Middle frontal gyrus (tissue), 1 donor: ENCODE measurements around the gene FNDC8.
"Not testable (repeated sequence)": the region's sequence is repeated elsewhere in the genome, so short reads cannot be mapped to it uniquely, and the experiment has no call there.

Experiments
- DNase-seq: peaks from one replicate; pipeline ENCODE4 v3.0.0-alpha.2; 2015; ENCODE audit warnings: low spot score; ENCODE audit errors: extremely low spot score

The FNDC8 gene

DNA sequence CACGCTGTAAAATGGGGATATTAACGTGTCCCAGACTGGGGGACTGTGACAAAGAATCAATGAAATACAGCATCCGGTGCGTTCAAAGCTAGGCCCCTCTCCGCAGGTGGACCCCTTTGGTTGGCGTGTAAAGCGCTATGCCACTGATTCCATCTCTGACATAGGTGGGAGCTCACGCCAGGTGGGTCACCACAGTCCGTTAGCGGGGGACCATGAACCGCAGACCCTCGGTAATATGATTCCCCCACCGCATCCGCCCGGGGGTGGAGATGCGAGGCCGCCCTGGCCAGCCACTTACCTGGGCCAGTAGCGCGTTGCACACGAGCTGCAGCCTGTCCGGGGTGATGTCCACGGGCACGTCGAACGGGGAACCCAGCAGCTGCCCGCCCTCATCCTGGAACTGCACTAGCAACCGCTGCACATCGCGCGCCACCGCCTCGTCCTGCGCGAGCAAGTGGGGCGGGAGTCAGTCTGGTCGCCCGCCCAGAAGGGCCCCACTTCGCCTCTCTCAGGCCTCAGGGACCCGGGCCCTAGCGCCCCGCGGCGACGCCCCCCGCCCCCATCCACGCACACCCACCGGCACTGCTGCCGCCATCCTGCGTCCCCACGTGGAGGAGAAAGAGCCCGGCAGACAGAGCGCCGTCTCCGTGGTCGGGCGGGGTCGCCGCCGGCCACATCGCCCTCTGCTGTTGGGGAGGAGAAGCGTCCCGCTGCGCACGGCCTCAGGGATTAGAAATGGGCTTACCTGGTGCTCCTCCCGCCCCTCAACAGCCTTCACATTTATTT lies 20.5 kb downstream of the FNDC8 start, which contains the start of gene NLE1:
Gene NLE1 (minus strand): TSS at position 623 of the 786 bp plus-strand sequence. CDS start 28 bp downstream, at position 595.
- DNase-seq, result peak; percentile 51

DNA sequence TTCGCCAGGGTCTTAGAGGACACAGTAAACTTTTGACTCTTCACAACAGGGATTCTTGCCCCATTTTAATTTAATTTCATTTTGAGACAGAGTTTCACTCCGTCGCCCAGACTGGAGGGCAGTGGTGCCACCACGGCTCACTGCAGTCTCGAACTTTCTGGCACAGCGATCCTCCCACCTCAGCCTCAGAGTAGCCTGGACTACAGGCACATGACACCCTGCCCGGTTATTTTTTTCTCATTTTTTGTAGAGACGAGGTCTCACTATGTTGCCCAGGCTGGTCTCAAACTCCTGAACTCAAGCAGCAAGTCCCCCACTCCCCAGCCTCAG lies 21.0 kb downstream of the FNDC8 start:
- no peak for DNase-seq

DNA sequence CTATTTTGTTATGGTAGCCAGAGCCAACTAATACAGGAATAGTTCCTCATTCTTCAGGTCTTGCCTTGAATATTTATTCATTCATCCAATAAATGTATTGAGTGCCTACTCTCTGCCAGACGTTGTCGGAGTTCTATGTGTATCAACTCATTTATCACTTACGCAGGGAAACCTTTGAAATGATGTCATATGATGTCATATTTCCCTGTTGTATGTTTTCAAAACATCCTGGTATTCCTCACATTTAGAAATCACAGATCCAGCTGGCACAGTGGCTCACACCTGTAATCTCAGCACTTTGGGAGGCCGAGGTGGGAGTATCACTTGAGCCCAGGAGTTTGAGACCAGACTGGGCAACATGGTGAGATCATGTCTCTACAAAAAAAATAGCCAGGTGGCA lies 23.4 kb downstream of the FNDC8 start:
- no peak for DNase-seq

DNA sequence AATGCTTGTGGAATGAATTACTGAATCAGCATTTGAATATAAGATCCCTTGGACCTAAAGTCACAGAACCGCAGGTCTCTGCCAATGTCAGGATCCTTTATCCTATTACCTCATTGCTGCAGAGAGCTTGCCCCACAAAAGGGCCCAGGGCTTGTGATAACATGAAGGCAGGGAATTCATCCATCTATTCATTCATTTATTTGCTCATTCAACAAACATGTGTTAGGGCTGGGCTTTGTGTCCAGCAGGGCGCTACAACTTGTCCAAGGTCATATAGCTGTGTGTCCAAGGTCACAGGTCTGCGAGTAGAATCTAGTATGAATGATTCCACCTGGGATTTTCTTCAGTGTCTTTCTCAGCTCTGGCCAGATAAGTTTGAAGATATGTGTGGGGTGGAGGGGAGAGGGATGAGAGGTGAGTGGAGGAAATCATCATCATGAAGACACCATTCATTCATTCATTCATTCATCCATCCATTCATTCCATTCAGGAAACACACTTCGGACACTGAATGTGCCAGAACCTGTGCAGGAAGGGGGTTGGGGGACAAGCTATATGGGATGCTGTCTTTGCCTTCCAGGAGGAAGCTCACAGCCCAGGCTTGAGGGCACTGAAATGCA lies 24.9 kb downstream of the FNDC8 start:
- DNase-seq, result no peak

DNA sequence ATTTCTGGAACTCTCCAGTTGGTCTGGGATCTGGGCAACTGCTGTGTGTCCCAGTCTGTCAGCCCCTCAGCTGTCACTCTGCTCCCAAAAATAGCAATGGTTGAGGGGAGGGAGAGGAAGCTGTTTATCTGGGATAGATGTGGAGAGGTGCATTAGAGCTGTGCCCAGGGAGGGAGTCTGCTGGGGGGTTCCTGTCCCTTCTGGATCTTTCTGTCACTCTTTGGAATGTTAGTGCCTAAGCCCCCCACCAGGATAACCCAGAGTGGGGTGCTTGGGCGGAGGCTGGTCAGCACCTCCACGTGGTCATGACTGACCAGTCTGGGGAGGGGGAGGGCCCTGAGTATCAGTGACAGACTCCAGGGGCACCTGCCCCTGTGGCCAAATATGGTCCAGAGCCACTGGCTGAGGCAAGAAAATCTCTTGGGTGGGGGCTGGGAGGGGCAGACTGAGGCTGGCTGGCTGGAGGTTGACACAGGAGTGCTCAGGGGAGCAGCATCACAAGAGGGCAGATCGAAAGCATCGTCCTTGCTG lies 26.0 kb downstream of the FNDC8 start, which contains the start of gene UNC45B:
Gene UNC45B (plus strand): TSS at position 443 of the 531 bp plus-strand sequence. CDS start 447 bp downstream, outside the sequence.
- no peak for DNase-seq

DNA sequence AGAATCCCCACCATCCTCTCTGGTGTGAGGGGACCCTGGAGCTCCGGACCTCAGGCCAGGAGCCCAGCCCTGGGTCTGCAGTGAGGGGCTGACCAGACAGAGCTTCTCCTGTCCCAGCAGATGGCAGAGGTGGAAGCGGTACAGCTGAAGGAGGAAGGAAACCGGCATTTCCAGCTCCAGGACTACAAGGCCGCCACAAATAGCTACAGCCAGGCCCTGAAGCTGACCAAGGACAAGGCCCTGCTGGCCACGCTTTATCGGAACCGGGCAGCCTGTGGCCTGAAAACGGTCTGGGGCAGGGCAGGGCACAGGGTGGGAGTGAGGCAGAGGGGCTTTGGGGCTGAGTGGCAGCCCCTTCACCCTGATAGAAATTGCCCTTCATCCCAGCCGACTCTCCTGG lies 26.7 kb downstream of the FNDC8 start:
- DNase-seq, result no peak

DNA sequence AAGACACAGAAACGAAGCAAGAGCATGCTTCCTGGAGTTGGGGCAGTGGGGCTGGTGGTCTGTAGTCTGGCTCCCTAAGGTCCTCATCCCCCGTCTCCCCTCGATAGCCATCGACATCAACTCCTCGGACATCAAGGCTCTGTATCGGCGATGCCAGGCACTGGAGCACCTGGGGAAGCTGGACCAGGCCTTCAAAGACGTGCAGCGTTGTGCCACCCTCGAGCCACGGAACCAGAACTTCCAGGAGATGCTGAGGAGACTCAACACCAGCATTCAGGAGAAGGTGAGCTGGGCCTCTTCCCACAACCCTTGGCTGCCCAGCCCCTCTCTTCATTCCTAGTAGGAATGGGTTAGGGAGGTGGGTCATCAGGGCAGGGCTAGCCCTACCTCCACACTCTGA lies 28.5 kb downstream of the FNDC8 start:
- DNase-seq, result no peak

DNA sequence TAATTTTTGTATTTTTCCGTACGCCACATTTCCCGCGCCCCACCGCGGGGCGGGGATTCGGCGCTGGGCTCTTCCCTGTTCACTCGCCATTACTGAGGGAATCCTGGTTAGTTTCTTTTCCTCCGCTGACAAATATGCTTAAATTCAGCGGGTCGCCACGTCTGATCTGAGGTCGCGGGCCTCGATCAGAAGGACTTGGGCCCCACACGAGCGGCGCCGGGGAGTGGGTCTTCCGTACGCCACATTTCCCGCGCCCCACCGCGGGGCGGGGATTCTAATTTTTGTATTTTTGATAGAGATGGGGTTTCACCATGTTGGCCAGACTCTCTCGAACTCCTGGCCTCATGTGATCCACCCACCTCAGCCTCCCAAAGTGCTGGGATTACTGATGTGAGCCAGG lies 29.7 kb downstream of the FNDC8 start:
- not testable (repeated sequence) for DNase-seq

DNA sequence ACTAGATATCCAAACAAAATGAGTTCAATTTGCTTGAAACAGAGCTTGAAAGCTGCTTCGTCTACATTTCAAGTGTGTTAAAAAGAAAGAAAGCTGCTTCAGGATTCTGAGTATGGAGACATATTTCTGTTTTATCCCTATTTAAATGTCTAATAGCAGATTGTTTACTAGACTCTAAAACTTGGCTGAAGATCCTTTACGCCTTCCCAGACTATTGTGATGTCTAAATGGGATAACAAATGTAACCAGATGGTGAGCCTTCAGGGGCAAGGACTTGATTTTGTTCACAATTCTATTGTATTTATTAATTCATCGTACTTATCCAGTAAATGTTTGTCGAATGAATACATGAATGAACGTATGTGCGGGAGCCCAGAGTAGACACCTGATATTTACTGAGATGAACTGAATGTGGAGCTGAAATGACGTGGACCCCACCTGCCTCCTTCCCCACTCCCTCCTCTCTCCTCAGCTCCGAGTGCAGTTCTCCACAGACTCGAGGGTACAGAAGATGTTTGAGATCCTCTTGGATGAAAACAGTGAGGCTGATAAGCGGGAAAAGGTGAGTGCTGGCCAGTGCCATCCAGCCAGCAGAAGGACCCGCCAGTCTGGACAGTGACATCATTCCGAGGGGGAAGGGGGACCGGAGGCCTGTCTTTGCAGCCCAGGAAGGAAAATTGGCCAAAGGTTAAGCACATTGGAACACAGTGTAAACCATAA lies 31.2 kb downstream of the FNDC8 start:
- DNase-seq, result no peak

DNA sequence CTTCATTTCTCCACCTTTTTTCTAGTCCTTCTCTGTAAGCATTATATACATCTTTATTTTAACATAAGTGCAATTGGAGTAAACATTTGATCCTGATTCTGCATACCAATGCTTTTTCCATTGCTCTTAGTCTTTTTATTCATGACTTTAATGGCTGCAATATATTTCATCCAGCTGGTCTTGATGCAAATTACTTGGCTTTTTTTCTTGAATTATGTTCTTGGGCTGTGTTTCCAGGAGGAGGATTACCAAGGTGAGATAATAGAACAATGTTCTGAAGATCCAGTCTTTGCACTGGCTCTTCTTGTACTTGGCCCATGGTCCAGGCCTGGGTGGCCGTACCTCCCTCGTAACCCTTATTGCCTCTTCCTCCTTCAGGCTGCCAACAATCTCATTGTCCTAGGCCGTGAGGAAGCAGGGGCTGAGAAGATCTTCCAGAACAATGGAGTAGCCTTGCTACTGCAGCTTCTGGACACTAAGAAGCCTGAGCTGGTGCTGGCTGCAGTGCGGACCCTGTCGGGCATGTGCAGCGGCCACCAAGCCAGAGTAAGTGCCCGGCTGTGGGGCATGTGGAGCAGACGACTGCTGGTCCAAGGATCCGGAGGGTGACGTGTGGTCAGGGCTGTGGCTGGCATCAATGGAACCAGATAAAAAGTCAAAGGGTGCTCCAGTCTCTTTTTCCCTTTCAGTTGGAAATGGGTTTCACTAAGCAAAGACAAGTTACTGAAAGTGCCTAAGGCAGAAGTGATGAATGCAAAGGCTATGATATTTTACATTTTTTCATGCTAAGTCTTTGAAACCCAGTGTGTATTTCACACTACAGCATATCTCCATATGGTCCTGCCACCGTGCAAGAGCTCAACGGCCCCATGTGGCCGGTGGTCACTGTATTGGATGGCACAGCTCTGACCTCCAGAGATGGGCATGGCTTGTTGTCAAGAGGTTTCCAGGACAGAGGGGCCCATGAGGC lies 33.1 kb downstream of the FNDC8 start:
- no peak for DNase-seq

DNA sequence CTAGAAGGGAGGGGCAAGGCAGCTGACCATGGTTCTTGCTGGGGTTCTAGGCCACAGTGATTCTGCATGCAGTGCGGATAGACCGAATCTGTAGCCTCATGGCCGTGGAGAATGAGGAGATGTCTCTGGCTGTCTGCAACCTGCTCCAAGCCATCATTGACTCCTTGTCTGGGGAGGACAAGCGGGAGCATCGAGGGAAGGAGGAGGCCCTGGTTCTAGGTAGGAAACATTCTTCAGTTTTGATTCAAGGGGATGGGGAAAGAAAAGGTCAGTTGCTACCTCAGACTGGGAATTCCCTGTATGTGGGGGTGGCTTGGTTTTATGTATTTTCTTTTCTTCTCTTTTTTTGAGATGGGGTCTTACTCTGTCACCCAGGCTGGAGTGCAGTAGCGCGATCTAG lies 33.8 kb downstream of the FNDC8 start:
- no peak for DNase-seq

DNA sequence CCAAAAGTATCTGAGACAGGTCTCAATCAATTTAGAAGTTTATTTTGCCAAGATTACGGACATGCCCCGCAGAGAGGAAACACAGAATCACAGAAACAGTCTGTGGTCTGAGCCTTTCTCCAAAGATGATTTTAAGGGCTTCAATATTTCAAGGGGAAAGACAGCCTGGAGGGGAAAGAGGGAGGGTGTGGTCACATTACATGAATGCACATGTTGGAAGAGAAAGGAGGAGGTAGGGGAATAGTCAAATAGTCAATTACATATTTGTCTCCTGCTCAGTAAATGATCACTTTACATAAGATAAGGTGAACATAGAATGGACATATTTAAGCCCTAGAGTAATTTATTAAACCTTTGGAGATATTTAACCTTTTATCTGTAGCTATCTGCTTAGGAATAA lies 38.5 kb downstream of the FNDC8 start:
- DNase-seq, result no peak

DNA sequence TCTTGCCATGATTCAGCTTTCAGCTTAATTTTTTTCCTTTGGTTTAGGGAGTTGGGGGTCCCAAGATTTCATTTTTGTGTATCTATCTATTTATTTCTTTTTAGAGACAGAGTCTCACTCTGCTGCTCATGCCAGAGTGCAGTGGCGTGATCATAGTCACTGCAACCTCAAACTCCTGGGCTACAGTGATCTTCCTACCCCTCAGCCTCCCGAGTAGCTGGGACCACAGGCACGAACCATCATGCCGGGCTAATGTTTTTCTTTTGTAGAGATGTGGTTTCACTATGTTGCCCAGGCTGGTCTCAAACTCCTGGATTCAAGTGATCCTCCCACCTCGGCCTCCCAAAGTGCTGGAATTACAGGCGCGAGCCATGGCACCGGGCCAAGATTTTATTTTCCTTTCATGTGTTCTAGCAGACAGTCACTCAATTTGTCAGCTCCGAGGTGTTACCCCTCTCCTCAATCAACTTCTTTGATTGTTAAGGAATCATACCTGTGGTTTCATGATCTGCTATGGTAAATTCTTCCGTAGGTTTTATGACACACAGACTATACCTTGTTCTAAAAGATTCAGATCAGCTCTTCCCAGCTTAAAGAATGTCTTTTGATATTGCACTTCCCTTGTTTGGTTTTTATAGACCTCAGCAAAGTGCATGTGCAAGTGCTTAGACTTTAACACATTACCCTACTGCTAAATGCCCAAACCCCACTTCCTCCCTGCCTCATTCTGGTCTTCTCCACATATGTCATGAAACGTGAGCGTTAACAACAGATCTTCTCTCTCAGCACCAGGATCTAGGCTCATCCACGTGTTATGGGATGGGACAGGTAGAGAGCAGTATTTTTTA lies 39.2 kb downstream of the FNDC8 start:
- DNase-seq, result no peak

DNA sequence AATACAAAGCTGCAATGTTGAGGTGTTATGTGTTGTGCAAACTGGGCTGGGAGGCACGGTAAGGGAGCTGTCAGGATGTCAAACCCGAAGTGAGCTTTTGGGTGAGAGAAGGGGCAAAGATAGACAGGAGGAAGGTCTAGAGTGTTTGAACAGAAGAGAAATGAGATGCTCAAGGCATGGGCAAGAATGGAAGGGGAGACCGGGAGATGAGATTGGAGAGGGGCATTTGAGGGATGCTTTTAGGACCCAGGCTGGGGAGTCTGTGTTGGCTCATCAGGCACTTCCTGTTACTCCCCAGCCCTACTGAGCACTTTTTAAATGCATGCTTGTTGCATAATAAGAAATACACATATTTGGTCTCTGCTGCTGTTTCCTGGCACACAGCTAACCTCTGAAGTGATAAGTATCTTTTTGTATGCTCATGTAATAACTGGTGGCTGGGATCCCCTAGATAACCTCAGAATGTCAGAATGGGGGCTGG lies 39.9 kb downstream of the FNDC8 start:
- no peak for DNase-seq

DNA sequence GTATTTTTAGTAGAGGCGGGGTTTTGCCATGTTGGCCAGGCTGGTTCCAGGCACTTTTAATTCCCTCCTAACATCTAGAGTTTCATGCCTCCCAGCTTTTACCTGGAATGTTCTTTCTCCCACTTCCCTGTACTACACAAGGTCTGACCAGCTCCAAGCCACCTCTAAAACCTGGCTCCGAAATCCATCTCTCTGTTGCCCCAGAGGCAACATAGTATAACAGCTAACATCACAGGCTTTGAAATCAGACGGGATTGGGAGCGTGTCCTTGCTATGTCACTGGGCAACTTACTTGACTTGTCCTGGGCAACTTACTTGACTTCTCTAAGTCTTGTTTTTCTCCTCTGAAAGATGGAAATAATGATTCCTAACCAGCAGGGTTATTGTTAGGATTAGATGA lies 41.3 kb downstream of the FNDC8 start:
- no peak for DNase-seq

DNA sequence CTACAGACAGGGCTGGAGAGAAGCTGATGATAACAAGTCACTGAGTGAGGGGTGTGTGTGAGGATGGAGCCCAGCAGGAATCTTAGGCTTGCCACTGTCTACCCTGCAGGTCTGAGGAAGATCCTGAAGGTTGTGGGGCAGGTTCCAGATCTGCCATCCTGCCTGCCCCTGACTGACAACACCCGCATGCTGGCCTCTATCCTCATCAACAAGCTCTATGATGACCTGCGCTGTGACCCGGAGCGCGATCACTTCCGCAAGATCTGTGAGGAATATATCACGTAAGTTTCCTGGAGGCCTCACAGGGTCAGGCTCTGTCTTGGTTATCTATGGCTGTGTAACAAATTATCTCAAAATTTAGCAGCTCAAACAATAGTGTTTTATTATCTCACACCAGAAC lies 42.5 kb downstream of the FNDC8 start:
- no peak for DNase-seq

DNA sequence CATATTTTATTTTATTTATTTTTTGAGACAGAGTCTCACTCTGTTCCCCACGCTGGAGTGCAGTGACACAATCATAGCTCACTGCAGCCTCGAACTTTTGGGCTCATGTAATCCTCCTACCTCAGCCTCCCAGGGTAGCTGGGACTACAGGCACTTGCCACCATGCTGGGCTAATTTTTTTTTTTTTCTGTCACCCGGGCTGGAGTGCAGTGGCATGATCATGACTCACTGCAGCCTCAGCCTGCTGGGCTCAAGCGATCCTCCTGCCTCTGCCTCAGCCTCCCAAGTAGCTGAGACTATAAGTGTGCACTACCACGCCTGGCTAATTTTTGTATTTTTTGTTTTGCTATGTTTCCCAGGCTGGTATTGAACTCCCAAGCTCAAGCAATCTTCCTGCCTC lies 43.3 kb downstream of the FNDC8 start:
- DNase-seq, result no peak

DNA sequence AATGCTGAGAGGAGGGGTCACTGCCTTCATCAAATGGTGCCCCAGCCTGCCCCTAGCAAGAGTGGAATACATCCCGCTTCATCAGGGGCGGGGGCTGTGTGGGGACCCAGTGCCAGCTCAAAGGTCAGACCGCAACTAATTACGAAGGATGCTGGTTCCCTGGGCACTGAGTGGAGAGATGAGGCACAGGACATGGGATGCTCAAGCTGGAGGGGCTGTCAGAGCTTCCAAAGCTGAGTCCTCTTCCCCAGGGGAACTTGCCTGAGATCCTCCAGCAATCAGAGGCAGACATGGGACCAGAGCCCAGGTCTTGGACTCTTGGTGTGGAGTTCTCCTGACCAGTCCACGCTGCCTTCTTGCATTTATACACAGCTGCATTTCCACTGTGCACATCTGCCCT lies 45.1 kb downstream of the FNDC8 start:
- no peak for DNase-seq

DNA sequence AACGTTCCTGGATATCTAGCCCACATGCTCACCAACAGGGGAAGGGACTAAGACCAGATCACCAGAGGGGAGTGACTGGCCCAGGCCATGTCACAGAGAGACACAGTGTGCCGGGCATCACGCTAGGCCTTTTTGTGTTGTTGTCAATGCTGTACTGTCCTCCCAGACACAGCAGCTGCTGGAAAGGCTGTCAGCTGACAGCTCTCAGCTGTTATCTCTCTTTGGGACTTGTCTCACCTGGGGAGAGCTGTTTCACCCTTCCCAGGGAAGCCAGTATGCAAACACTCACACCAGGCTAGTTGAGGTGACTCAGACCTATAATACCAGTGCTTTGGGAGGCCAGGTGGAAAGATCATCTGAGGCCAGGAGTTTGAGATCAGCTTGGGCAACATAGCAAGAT lies 45.6 kb downstream of the FNDC8 start:
- no peak for DNase-seq

DNA sequence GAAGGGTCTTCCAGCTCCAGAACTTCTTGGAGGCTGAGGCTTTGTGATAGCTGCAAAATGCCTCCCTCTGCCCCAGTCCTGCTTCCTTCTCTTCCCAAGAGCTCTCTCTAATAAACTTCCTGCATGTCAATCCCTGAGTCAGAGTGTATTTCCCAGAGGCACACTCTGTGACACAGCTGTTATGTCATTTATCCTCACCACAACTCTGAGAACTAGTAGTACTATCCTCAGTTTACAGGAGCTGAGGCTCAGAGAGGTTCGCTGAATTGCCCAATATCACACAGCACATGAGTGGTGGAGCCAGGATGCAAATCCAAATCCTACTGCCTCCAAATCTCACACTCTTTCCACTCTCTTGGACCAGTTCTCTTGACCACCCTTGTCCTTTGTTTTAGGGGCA lies 46.3 kb downstream of the FNDC8 start:
- no peak for DNase-seq
